Measurements from ENCODE around the gene MRPS26. TPM values are rescaled to one million over a fixed set of nuclear protein-coding genes. Genes with fewer than 3 reads are reported as not detected.

The MRPS26 gene
- total RNA-seq, 1 experiment from 2014 or later, result 84.3 TPM

- Histone ChIP-seq H3K9ac (ENCODE audit: low read length) (no peak overlapping the region), H2AFZ (ENCODE audit: low read depth, low read length, poor library complexity, severe bottlenecking) (no peak overlapping the region), H3K36me3 (ENCODE audit: control insufficient read depth in 1 of 2, insufficient read depth in 2 of 2, low read length in 2 of 2) (peaks cover 2 to 5% of the 10 kb centered on the region in 2 experiments; a peak in 3 of 4 replicates), H3K4me2 (ENCODE audit: low read length) (no peak overlapping the region), H3K4me1 (ENCODE audit: control insufficient read depth in 1 of 2, insufficient read depth in 2 of 2, low read length in 2 of 2) (peaks cover 6 to 10% of the 10 kb centered on the region in 2 experiments), H3K27me3 (ENCODE audit: insufficient read depth, low read length) (no peaks in the 10 kb centered on the region), H3K79me2 (ENCODE audit: insufficient read depth, low read length) (no peaks in the 10 kb centered on the region), H3K9me3 (ENCODE audit: control insufficient read depth in 1 of 2, insufficient read depth in 1 of 2, low read depth in 1 of 2, low read length in 2 of 2) (no peaks in the 10 kb centered on the region), H3K9me2 (ENCODE audit: insufficient read depth) (no peaks in the 10 kb centered on the region), H3K4me3 (replicated peaks in 1 of 2; ENCODE audit: low read depth in 1 of 2, low read length in 2 of 2) (no peak overlapping the region), H4K20me1 (ENCODE audit: insufficient read depth) (no peaks in the 10 kb centered on the region), H3K27ac (ENCODE audit: low read depth, low read length) (no peak overlapping the region)
- ATAC-seq (no peak), DNase-seq (ENCODE audit: low read depth, low spot score) (no peak)
- no peak for TF ChIP-seq POLR2AphosphoS5 (IDR thresholded peaks at IDR 0.05; ENCODE audit: low read depth, low read length)
- TF ChIP-seq SIN3A (IDR thresholded peaks at IDR 0.05; ENCODE audit: low read depth), result no peak
- no peak for TF ChIP-seq CTCF (IDR thresholded peaks at IDR 0.05 in 2 of 3, conservative IDR thresholded peaks at IDR 0.05 in 1 of 3; ENCODE audit: borderline replicate concordance in 1 of 3, insufficient read depth in 1 of 3, low read depth in 2 of 3, low read length in 2 of 3)
- no peak for TF ChIP-seq EZH2 (IDR thresholded peaks at IDR 0.05)
- TF ChIP-seq POLR2A (IDR thresholded peaks at IDR 0.05; ENCODE audit: borderline replicate concordance, extremely low read depth, insufficient read depth, insufficient read length), result no peak
- TF ChIP-seq ZFX (IDR thresholded peaks at IDR 0.05), result no peak
- no peak for TF ChIP-seq CBX3 (IDR thresholded peaks at IDR 0.05; ENCODE audit: low read depth)
- TF ChIP-seq JUND (IDR thresholded peaks at IDR 0.05), result no peak
- TF ChIP-seq EZH2phosphoT487 (IDR thresholded peaks at IDR 0.05; ENCODE audit: borderline replicate concordance), result no peak
- no peak for TF ChIP-seq REST (IDR thresholded peaks at IDR 0.05; ENCODE audit: low read depth)
- no peak for TF ChIP-seq CEBPB (IDR thresholded peaks at IDR 0.05; ENCODE audit: low read depth)
- no peak for TF ChIP-seq YY1 (IDR thresholded peaks at IDR 0.05; ENCODE audit: extremely low read depth, insufficient replicate concordance, low read depth, low read length)
- no peak for TF ChIP-seq SP1 (IDR thresholded peaks at IDR 0.05; ENCODE audit: low read depth)
- TF ChIP-seq RAD21 (IDR thresholded peaks at IDR 0.05; ENCODE audit: low read depth), result no peak
- no peak for TF ChIP-seq MAX (IDR thresholded peaks at IDR 0.05)
- no peak for TF ChIP-seq ZNF274 (IDR thresholded peaks at IDR 0.05; ENCODE audit: low read depth, low read length)
- TF ChIP-seq ELF1 (IDR thresholded peaks at IDR 0.05; ENCODE audit: borderline replicate concordance, low read depth), result no peak
- no peak for TF ChIP-seq ZBTB33 (IDR thresholded peaks at IDR 0.05; ENCODE audit: extremely low read depth, insufficient replicate concordance, low read length)
- TF ChIP-seq EGR1 (IDR thresholded peaks at IDR 0.05; ENCODE audit: low read depth), result no peak
- TF ChIP-seq SRF (IDR thresholded peaks at IDR 0.05; ENCODE audit: low read depth), result no peak
- ChIA-PET CTCF (no interaction called here), RAD21 (ENCODE audit: low non-redundant PET in 1 of 2, low total read pairs in 2 of 2, uncharacterized antibody in 2 of 2, unreplicated experiment in 2 of 2) (no interaction called here), POLR2A (no interaction called here)
- intact Hi-C loops (cut with micrococcal nuclease), result no loop called here
- no TSS peak for BruUV-seq (replicated peaks)
Measured at GRCh38 chr20:3014662-3015061, 31.2 kb upstream of the MRPS26 start.

Measured in HCT116 (cell line).